ENCODE measurements around the gene CRAT. TPM values are rescaled to one million over a fixed set of nuclear protein-coding genes. Genes with fewer than 3 reads are reported as not detected.

The CRAT gene
- 19.0 and 20.5 TPM in 2 replicates for total RNA-seq
- long read RNA-seq, transcript CRAT-201 (14 exons, 2,763 nt): major isoform, 11 of 24 reads
- long read RNA-seq, partial matches to known transcripts: 4 of 24 reads
- long read RNA-seq, other reads (novel, unspliced or antisense): 4 of 24 reads

DNA sequence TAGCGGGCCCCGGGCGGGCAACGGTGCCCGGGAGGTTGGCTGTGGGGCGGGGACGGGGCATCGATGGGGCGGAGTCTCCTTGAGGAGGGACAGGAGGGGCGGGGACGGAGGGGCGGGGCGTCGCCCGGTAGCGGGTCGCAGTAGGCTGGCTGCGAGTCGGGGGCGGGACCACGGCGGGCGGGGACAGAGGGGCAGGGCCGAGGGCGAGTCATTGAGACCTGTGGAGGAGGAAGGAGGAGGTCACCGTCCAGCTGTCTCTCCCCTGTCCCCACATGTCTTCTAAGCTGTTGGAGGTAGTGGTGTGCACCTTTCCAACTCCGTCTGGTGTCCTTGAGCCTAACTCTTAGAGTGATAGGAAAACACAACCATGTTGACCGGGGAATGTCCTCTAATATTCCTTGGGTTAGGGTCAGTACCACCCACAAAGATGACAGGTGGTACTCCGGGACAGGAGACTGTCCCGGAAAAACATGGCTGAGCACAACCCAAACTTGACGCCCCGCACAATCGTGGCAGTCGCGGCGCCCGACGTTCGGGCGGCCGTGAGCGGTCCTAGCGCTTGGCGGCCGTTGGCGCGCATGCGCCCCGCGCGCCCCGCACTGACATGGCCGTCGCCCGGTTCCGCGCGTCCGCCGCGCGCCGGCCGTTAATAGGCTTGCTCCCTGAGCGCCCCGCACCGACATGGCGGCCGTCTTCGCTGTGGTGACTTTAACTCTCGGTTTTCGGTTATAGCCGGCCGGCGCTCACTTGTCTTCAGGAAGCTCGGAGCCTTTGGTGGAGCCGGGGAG lies at the start of gene CRAT, which contains the start of gene PTPA:
CRAT (minus strand) TSS at position 54 of the 788 bp plus-strand sequence. CDS start 284 bp downstream, outside the sequence.
PTPA (plus strand) TSS at position 676 of the 788 bp plus-strand sequence. CDS start 186 bp downstream, outside the sequence.
- Mint-ChIP-seq H3K36me3 (ENCODE audit: insufficient read depth) (peaks cover 1% of the 10 kb centered on the region), H3K4me3 (ENCODE audit: low read depth) (peak within 1 kb of the TSS; percentile 95), H3K4me1 (ENCODE audit: low read depth) (peaks cover 21% of the 10 kb centered on the region), H3K27me3 (peaks cover 11% of the 10 kb centered on the region), H3K27ac (peak within 1 kb of the TSS; percentile 99), H3K9me3 (ENCODE audit: low read depth) (no peaks in the 10 kb centered on the region)
- TF ChIP-seq, protein P1, sequence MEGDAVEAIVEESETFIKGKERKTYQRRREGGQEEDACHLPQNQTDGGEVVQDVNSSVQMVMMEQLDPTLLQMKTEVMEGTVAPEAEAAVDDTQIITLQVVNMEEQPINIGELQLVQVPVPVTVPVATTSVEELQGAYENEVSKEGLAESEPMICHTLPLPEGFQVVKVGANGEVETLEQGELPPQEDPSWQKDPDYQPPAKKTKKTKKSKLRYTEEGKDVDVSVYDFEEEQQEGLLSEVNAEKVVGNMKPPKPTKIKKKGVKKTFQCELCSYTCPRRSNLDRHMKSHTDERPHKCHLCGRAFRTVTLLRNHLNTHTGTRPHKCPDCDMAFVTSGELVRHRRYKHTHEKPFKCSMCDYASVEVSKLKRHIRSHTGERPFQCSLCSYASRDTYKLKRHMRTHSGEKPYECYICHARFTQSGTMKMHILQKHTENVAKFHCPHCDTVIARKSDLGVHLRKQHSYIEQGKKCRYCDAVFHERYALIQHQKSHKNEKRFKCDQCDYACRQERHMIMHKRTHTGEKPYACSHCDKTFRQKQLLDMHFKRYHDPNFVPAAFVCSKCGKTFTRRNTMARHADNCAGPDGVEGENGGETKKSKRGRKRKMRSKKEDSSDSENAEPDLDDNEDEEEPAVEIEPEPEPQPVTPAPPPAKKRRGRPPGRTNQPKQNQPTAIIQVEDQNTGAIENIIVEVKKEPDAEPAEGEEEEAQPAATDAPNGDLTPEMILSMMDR (IDR thresholded peaks at IDR 0.05; ENCODE audit: unreplicated experiment): no peak
- DNase-seq (ENCODE audit: low spot score, unreplicated experiment): peak; percentile 90

DNA sequence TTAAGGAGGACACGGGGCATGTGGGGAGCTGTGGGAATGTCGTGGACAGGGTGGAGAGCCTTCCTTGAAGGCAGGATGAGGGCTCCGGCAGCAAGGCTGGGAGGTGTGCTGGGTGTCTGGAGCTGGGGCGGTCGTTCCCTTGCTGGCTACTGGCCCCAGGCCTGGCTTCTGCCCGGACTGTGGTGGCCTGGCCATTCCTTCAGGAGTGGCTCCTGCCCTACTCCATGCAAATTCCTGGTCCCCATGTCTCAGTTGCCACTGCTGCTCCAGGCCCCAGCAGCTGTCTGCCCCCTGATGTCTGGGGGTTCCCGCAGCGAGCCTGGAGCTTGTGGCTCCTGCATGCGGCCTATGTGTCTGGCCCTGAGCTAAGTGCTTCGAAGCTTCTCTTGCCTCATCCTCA lies 45.6 kb upstream of the CRAT start:
- Mint-ChIP-seq H3K4me3 (ENCODE audit: low read depth) (no peak overlapping the region), H3K27ac (no peak overlapping the region)

GRCh38 chr9:129154866-129155477 lies 44.4 kb upstream of the CRAT start:
- no peak for DNase-seq (ENCODE audit: low spot score, unreplicated experiment)
- Mint-ChIP-seq H3K4me3 (ENCODE audit: low read depth) (no peak overlapping the region), H3K36me3 (ENCODE audit: insufficient read depth) (peaks cover 6% of the 10 kb centered on the region), H3K9me3 (ENCODE audit: low read depth) (no peaks in the 10 kb centered on the region), H3K27ac (no peak overlapping the region), H3K4me1 (ENCODE audit: low read depth) (no peaks in the 10 kb centered on the region), H3K27me3 (no peaks in the 10 kb centered on the region)
- TF ChIP-seq, protein P1 (IDR thresholded peaks at IDR 0.05; ENCODE audit: unreplicated experiment): no peak

More for the DNA sequence above, 45.6 kb upstream of the CRAT start:
- Mint-ChIP-seq H3K4me1 (ENCODE audit: low read depth) (no peaks in the 10 kb centered on the region), H3K36me3 (ENCODE audit: insufficient read depth) (peaks cover 5% of the 10 kb centered on the region), H3K9me3 (ENCODE audit: low read depth) (no peaks in the 10 kb centered on the region), H3K27me3 (no peaks in the 10 kb centered on the region)
- no peak for DNase-seq (ENCODE audit: low spot score, unreplicated experiment)
- TF ChIP-seq, protein P1 (IDR thresholded peaks at IDR 0.05; ENCODE audit: unreplicated experiment): no peak

DNA sequence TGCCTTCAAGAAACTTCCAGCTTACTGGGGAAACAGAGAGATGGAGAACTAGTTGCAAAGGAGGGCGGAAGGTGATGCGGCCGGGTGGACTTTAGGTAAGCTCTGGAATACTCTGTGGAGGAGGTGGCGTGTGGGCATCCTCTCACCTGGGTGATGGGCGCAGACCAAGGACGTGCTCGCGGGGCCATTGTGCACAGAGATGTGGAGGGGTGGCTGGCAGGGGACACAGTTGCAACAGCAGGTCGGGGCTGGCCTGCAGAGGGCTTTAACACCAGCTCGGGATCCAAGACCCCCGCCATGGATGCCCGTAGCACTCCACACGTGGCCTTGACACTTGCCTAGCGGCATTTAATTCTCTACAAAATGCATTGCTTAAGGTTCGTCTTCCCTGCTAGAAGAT lies 40.9 kb upstream of the CRAT start:
- peaks cover 8% of the 10 kb centered on the region for H3K36me3 Mint-ChIP-seq (ENCODE audit: insufficient read depth)
- peak overlapping the region; percentile 12 for H3K27ac Mint-ChIP-seq

More for the DNA sequence above, 40.9 kb upstream of the CRAT start:
- no peak for DNase-seq (ENCODE audit: low spot score, unreplicated experiment)
- no peaks in the 10 kb centered on the region for H3K9me3 Mint-ChIP-seq (ENCODE audit: low read depth)
- peaks cover 3% of the 10 kb centered on the region for H3K4me1 Mint-ChIP-seq (ENCODE audit: low read depth)
- H3K27me3 Mint-ChIP-seq: no peaks in the 10 kb centered on the region
- TF ChIP-seq, protein P1 (IDR thresholded peaks at IDR 0.05; ENCODE audit: unreplicated experiment): no peak
- H3K4me3 Mint-ChIP-seq (ENCODE audit: low read depth): no peak overlapping the region
